ENCODE measurements around the gene LYZL6.

LYZL6 gene

GRCh38 chr17:35889818-35890773 lies 53.4 kb downstream of the LYZL6 start:
- no peak for DNase-seq (ENCODE audit: low read depth, low spot score)
- no peak overlapping the region for H3K27ac ChIP-seq

DNA sequence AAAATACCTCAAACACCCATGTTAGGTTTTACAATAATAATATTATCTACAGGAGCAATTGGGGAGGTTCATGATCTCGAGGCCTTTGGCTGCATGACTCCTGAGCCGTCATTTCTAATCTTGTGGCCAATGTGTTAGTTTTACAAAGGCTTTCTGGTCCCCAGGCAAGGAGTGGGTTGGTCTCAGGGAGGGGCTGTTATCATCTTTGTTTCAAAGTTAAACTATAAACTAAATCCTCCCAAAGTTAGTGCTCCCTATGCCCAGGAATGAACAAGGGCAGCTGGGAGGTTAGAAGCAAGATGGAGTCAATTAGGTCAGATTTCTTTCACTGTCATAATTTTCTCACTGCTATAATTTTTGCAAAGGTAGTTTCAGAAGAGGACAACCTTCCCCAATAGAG lies 54.3 kb downstream of the LYZL6 start:
- no peak for DNase-seq (ENCODE audit: low read depth, low spot score)
- no peak overlapping the region for H3K27ac ChIP-seq

All from epithelial cell of prostate (primary cell).